Thymus (tissue), 11 donors: ENCODE data around the gene RPL22L1. TPM values are rescaled to one million over a fixed set of nuclear protein-coding genes. Genes with fewer than 3 reads are reported as not detected.
A peak's percentile ranks its signal among the peaks of the same experiment; 100 is the strongest.

ENCODE experiments used
- DNase-seq, 9 donors: peaks; one replicate each; pipeline ENCODE4 v3.0.0-alpha.2; 2013; ENCODE audit warnings: low spot score in 9 of 9, low read depth in 6 of 9, missing footprints in 1 of 9
- H3K27ac ChIP-seq, 2 donors: one replicate each; pipeline ENCODE4 v1.5.1; 2013; ENCODE audit warnings: control low read depth in 1 of 2, low read depth in 1 of 2, low read length in 1 of 2, mild to moderate bottlenecking in 1 of 2, moderate library complexity in 1 of 2
- H3K27me3 ChIP-seq, 2 donors: one replicate each; pipeline ENCODE4 v1.5.1; 2013; ENCODE audit warnings: low read length in 1 of 2; ENCODE audit not compliant: control insufficient read depth in 2 of 2, insufficient read depth in 1 of 2
- H3K36me3 ChIP-seq, 2 donors: one replicate each; pipeline ENCODE4 v1.5.1; 2013; ENCODE audit warnings: low read length in 1 of 2, mild to moderate bottlenecking in 1 of 2, moderate library complexity in 1 of 2; ENCODE audit not compliant: control insufficient read depth in 2 of 2, insufficient read depth in 2 of 2
- H3K4me1 ChIP-seq, 2 donors: one replicate each; pipeline ENCODE4 v1.5.1; 2013; ENCODE audit warnings: low read length in 2 of 2; ENCODE audit not compliant: control insufficient read depth in 2 of 2, insufficient read depth in 2 of 2
- H3K4me3 ChIP-seq, 2 donors: one replicate each; pipeline ENCODE4 v1.5.1; 2013; ENCODE audit warnings: low read length in 2 of 2, control low read depth in 1 of 2, mild to moderate bottlenecking in 1 of 2
- H3K9me3 ChIP-seq, 2 donors: one replicate each; pipeline ENCODE4 v1.5.1; 2013; ENCODE audit warnings: low read length in 1 of 2, mild to moderate bottlenecking in 1 of 2; ENCODE audit not compliant: control insufficient read depth in 2 of 2, insufficient read depth in 1 of 2
- WGBS: extraction: QIAGEN DNeasy Blood & Tissue Kit; methylation state at CpG from one replicate; pipeline ENCODE4 v1.1.7; 2013; 5-methylcytosine and 5-hydroxymethylcytosine counted together
- polyA plus RNA-seq: library from polyadenylated mRNA; stranded (reverse); fragments of 200-250 nt; gene quantifications from one replicate; pipeline ENCODE4 v1.2.3, GENCODE V29; 2013
- total RNA-seq: library from RNA; stranded (reverse); fragments of 120-200 nt; gene quantifications from one replicate; pipeline ENCODE4 v1.2.4, GENCODE V29; 2013
- donor health status: healthy.

Gene RPL22L1
- total and polyA plus RNA-seq, 2 donors: 214 to 245 TPM

DNA sequence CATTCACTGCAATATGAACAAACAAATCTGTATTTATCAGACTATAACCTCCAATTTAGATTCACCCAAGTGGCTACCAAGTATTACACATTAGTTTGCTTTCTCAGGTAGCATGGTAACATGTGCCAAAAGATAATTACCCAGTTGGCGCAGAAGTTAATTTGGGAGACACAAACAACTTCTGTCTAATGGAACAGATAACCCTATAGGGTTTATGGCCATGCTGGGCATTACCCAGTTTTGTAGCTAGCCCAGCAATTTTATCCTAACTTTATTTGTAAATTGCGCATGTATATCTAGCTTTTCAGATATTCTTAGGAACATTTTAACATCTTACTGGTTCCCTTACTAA, 780 bp downstream of the RPL22L1 start:
- Histone ChIP-seq H3K4me3 (peak overlapping the region; percentile 95 to 97), H3K4me1 (peaks cover 7 to 17% of the 10 kb centered on the region in 2 donors), H3K9me3 (peaks cover 0 to 2% of the 10 kb centered on the region in 2 donors), H3K27ac (peak overlapping the region in 1 of 2 donors; percentile 92), H3K27me3 (no peaks in the 10 kb centered on the region), H3K36me3 (peaks cover 15 to 36% of the 10 kb centered on the region in 2 donors)
- peak in 2 of 9 donors; percentile 4 for DNase-seq
- WGBS: 14% methylated on average over 2 of the region's 2 CpGs

DNA sequence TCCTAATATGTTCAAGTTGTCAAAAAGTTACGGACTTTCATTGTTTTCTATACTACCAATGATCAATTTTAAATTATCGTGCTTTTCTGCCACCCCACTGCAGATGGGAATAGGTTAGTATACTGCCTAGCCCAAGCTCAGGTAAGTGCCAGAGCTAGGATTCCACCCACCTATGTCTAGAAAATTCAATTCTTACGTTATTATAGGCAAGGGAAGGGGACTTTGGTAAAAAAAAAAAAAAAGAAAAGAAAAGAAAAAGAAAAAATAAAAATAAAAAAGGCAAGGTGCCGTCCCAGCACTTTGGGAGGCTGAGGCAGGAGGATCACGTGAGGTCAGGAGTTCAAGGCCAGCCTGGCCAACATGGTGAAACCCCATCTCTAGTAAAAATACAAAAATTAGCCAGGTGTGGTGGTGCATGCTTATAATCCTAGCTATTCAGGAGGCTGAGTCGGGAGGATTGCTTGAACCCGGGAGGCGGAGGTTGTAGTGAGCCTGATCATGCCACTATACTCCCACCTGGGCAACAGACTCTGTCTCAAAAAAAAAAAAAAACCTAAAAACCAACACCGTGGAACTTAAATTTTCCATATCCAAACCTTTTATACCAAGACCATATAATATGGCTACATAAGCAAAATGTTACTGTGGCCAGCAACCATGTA, 1.3 kb downstream of the RPL22L1 start:
- Histone ChIP-seq H3K9me3 (peaks cover 0 to 2% of the 10 kb centered on the region in 2 donors), H3K27me3 (no peaks in the 10 kb centered on the region), H3K4me1 (peaks cover 7 to 17% of the 10 kb centered on the region in 2 donors), H3K27ac (peak overlapping the region in 1 of 2 donors; percentile 92), H3K4me3 (peak overlapping the region; percentile 95 to 97), H3K36me3 (peaks cover 15 to 36% of the 10 kb centered on the region in 2 donors)
- no peak for DNase-seq
- 82% methylated on average over 9 of the region's 9 CpGs for WGBS

DNA sequence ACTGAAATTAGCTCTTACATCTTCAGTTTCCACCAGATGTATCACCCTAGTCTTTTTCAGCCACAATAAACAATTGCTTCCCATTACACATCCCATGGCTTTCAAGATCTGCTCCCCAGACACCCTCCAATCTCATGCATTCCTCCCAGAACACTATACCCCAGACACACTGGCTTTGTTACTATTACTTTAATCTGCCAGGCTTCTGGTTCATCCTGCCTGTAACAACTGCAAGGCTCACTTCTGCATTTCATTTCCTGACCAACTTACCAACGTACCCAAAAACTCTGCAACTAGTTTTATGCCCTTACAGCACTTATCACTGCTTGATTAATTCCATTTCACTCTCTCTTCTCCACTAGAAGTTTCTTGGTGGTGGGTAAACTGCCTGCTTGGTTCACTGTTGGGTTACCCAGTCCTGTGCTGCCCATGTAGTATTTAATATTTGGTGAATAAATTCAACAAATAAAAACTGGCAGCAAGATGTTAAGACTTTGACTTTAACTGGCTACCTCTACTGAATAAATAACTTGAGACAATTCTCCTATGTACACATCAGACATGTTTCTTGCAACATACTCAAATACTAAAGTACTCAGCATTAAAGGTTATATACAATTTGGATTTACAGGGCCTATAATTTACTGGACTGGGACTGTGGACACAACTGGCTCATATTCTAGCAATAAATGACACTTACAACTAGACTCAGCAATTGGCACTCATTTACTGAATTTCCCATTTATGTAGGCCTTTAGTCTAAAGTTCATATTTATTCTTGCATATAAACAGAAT, 2.7 kb downstream of the RPL22L1 start:
- Histone ChIP-seq H3K4me1 (peaks cover 7 to 17% of the 10 kb centered on the region in 2 donors), H3K27me3 (no peaks in the 10 kb centered on the region), H3K27ac (no peak overlapping the region), H3K9me3 (peaks cover 0 to 2% of the 10 kb centered on the region in 2 donors), H3K36me3 (peaks cover 15 to 36% of the 10 kb centered on the region in 2 donors), H3K4me3 (no peak overlapping the region)
- WGBS: 12% methylated on average over 1 of the region's 1 CpG
- peak in 2 of 9 donors; percentile 5 to 9 for DNase-seq

DNA sequence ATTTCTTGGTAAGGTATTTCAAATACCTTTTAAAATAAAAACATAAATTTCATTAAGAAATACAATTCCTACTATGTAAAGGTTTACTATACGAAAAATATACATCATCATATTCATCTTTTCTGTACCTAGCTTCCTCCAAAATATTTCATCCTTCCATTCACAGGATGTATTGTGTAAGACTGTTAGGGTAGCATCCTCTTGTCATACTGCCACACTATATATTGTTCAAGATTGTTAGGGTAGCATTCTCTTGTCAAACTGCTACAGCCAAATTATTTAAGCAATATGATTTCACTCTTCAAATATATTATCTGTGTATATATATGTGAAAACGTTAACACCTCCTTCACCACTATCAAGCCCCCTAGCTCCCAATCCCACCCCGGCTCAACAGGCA, 3.5 kb downstream of the RPL22L1 start:
- no peak for DNase-seq
- Histone ChIP-seq H3K4me3 (no peak overlapping the region), H3K27me3 (no peaks in the 10 kb centered on the region), H3K27ac (no peak overlapping the region), H3K36me3 (peaks cover 15 to 36% of the 10 kb centered on the region in 2 donors), H3K9me3 (peaks cover 0 to 2% of the 10 kb centered on the region in 2 donors), H3K4me1 (peaks cover 7 to 17% of the 10 kb centered on the region in 2 donors)
- WGBS: 98% methylated on average over 3 of the region's 3 CpGs

DNA sequence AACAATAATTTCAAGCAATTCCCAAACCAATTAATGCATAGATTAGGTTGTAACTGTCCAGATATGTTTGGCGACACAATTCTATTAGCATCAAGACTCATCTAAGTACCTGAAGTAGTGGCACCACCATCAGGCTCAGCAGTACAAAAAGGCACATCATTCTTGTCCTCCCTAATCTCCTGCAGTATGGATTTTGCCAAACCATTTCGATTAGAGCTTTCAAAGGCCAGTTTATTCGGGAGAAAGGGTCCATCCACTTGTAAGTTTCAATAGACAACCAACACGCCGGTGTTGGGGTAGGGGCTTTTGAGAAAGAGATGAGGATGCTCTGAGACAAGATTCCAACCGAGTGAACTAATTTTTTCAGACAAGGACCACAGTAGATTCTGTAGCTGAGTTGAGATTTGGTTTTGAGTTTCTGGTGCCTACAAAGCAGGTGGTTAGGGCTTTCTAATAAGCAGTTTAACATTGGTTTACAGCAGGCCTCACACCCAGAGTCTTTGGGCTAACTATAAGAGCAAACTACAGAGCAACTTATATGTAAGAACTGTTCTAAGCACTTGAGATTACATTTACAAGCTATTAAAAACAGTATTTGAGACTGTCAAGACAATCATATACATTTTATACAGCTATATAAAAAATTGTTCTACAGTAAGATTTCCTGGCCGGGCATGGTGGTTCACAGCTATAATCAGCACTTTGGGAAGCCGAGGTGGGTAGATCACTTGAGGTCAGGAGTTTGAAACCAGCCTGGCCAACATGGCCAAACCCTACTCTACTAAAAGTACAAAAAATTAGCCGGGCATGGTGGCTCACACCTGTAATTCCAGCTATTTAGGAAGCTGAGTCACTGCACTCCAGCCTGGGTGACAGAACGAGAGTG, 4.5 kb downstream of the RPL22L1 start:
- 96% methylated on average over 10 of the region's 10 CpGs for WGBS
- peaks cover 7 to 14% of the 10 kb centered on the region in 2 donors for H3K4me1 ChIP-seq
- no peak overlapping the region for H3K27ac ChIP-seq
- peaks cover 0 to 2% of the 10 kb centered on the region in 2 donors for H3K9me3 ChIP-seq
- H3K27me3 ChIP-seq: no peaks in the 10 kb centered on the region
- no peak overlapping the region for H3K4me3 ChIP-seq
- H3K36me3 ChIP-seq: peaks cover 15 to 36% of the 10 kb centered on the region in 2 donors
- no peak for DNase-seq

DNA sequence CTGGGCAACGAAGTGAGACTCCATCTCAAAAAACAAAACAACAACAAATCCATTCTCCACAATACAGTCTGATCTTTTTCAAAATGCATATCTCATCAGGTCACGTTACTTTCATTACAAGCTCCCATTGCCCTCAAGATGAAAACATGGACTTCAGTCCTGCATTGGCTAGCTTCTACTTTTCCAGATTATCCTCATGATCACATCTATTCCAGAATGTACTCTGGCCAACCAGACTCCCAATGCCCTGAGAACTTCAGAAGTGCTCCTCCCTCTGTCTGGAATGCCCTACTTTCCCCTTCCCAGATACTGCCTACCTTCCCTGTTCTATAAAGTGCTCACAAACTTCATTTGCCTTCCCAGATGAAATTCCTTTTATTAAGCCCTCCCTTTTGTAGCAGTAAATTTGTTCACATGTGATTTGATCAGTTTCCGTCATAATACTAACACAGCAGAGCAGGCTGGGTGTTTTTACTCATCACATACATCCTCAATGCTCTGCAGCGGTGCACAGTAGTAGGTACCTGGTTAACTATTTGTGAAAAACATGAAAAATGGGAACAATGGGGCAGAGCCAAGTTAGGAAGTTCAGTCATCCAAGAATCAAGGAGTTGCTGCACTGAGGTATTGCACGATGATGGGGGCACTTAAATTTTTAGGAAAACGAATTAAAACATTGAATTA, 5.3 kb downstream of the RPL22L1 start:
- no peak overlapping the region for H3K4me3 ChIP-seq
- peaks cover 15 to 36% of the 10 kb centered on the region in 2 donors for H3K36me3 ChIP-seq
- no peak overlapping the region for H3K27ac ChIP-seq
- no peak for DNase-seq
- no peaks in the 10 kb centered on the region for H3K27me3 ChIP-seq
- H3K9me3 ChIP-seq: no peaks in the 10 kb centered on the region
- H3K4me1 ChIP-seq: peaks cover 7 to 12% of the 10 kb centered on the region in 2 donors
- WGBS: 97% methylated on average over 6 of the region's 6 CpGs

DNA sequence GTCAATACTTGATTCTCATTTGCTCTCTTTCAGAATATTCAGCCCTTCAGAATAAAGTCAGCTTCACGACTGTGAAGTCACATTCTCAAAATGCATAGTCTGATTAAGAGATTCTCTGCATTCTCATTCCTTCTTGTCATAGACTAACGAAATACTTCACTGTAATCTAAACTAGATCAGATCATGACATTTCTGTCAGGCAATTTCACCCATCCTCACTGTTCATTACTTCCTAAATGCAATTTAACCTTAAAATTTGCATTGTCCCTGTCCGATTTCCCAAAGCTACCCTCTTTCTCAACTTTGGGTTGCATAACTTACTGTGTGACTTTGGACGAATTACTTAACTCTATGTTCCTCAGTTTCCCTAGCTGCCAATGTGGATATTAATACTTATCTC, 6.2 kb downstream of the RPL22L1 start:
- no peak overlapping the region for H3K27ac ChIP-seq
- H3K9me3 ChIP-seq: no peaks in the 10 kb centered on the region
- peaks cover 15 to 36% of the 10 kb centered on the region in 2 donors for H3K36me3 ChIP-seq
- peaks cover 4 to 10% of the 10 kb centered on the region in 2 donors for H3K4me1 ChIP-seq
- H3K27me3 ChIP-seq: no peaks in the 10 kb centered on the region
- H3K4me3 ChIP-seq: no peak overlapping the region
- DNase-seq: no peak
- WGBS: 94% methylated on average over 4 of the region's 4 CpGs

DNA sequence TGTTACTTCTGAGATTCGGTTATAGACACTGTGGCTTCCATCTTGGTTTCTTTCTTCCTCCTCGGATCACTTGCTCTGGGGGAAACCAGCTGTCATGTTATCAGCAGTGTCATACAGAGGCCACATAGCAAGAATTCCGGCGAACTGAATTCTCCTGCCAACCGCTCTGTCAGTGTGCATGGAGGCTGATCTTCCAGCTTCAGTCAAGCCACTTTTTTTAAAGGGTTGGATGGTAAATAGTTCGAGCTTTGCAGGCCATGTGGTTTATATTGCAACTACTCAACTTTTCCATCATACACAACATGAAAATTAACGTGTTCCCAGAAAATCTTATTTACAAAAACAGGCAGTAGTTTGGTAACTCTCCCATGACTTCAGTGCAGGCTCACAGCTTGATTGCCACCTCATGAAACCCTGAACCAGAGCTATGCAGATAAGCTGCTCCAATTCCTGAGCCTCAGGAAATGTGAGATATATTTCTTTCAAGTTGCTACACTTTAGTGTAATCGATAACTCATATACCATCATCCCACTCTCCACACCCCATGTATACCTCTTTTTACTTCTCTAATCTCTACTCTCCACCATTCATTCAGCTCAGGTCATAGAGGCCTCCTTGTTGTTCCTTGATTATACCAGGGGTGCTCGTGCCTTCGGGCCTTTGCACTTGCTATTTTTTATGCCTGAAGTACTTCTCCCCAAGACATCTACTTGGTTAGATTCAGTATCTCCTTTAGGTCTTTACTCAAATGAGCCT, 7.2 kb downstream of the RPL22L1 start:
- Histone ChIP-seq H3K4me3 (no peak overlapping the region), H3K4me1 (peaks cover 4 to 5% of the 10 kb centered on the region in 2 donors), H3K27me3 (no peaks in the 10 kb centered on the region), H3K27ac (no peak overlapping the region), H3K9me3 (no peaks in the 10 kb centered on the region), H3K36me3 (peaks cover 15 to 32% of the 10 kb centered on the region in 2 donors)
- 95% methylated on average over 10 of the region's 10 CpGs for WGBS
- no peak for DNase-seq
